Body of pancreas (tissue), 4 donors: ENCODE measurements around the gene FARS2.

Source experiments
- POLR2A ChIP-seq, 3 donors: fragments of 450-650 bp; IDR thresholded peaks; one replicate each; pipeline ENCODE4 v1.6.1; 2016; ENCODE audit warnings: antibody characterized with exemption in 3 of 3, mild to moderate bottlenecking in 2 of 3
- TF ChIP-seq, protein P1 (sequence below), 7 experiments: fragments of 450-650 bp in 4 of 7; fragments of 200-600 bp in 3 of 7; sonication (generic) in 3 of 7; IDR thresholded peaks; one replicate each; pipeline ENCODE4 v1.5.1; 2016 to 2019; ENCODE audit warnings: antibody characterized with exemption in 7 of 7

DNA sequence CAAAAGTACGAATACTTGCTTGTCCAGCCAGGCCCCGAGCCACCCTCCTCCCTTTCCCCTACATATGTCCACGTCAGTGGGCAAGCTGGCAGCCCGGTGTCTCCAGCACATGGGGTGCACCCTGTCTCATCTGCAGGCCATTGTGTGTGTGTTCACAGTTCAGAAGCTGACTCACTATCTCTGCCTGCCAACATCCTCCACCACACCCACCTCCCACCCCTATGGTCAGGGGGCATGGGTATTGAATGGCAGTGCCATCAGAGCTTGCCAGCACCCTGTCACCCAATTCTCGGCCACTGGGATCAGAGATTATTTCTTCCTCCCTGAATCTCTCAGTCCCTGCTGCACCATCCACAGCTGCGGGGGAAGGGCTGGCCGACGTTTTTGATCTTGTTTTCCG, 195.7 kb downstream of the FARS2 start:
- TF ChIP-seq, protein P1, sequence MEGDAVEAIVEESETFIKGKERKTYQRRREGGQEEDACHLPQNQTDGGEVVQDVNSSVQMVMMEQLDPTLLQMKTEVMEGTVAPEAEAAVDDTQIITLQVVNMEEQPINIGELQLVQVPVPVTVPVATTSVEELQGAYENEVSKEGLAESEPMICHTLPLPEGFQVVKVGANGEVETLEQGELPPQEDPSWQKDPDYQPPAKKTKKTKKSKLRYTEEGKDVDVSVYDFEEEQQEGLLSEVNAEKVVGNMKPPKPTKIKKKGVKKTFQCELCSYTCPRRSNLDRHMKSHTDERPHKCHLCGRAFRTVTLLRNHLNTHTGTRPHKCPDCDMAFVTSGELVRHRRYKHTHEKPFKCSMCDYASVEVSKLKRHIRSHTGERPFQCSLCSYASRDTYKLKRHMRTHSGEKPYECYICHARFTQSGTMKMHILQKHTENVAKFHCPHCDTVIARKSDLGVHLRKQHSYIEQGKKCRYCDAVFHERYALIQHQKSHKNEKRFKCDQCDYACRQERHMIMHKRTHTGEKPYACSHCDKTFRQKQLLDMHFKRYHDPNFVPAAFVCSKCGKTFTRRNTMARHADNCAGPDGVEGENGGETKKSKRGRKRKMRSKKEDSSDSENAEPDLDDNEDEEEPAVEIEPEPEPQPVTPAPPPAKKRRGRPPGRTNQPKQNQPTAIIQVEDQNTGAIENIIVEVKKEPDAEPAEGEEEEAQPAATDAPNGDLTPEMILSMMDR (IDR thresholded peaks at IDR 0.05) = no peak
- no peak for TF ChIP-seq POLR2A (IDR thresholded peaks at IDR 0.05)
